GM21390 (cell line): Measurements from ENCODE around the gene RPS10.
"Not testable (repeated sequence)": the region's sequence is repeated elsewhere in the genome, so short reads cannot be mapped to it uniquely, and the experiment has no call there.

ENCODE experiments used
- ATAC-seq: cut with Tn5 transposase; IDR thresholded peaks from one replicate; pipeline ENCODE4 v1.9.1; 2021; ENCODE audit not compliant: unreplicated experiment

Gene RPS10

DNA sequence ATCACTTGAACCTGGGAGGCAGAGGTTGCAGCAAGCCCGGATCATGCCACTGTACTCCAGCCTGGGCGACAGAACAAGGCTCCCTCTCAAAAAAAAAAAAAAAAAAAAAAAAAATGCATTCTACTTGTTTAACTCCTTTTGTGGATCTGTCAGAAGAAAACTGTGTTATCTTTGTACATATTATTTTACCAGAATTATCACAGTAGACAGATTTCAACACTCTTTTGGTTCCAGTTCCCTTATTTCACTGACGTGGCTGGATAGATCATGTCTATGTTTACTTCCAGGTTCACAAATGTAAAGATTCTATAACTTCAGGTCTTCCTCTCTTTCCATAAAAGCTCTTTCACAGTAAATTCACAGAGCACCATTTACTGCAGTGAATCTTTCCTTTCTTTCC, 51.8 kb downstream of the RPS10 start:
- ATAC-seq = no peak

DNA sequence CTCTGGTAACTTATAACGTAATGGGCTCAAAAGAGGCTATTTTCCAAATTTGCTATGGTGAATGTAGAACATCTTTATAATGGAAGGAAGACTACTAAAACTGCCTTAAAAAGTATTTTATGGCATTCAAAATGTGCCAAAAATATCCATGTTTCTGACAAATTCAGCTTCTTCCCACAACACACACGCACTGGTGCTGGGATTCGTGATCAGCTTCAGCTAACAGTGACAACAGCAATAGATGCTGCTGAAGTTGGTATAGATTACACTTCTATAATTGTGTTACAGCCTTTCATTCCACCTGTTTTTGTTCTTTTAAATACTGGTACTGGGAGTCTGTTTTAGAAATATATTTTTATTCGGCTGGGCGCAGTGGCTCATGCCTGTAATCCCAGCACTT, 52.4 kb downstream of the RPS10 start:
- ATAC-seq = no peak

DNA sequence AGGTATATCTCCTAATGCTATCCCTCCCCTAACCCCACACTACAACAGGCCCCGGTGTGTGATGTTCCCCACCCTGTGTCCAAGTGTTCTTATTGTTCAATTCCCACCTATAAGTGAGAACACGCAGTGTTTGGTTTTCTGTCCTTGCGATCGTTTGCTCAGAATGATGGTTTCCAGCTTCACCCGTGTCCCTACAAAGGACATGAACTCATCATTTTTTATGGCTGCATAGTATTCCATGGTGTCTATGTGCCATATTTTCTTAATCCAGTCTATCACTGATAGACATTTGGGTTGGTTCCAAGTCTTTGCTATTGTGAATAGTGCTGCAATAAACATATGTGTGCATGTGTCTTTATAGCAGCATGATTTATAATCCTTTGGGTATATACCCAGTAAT, 54.0 kb downstream of the RPS10 start:
- not testable (repeated sequence) for ATAC-seq

DNA sequence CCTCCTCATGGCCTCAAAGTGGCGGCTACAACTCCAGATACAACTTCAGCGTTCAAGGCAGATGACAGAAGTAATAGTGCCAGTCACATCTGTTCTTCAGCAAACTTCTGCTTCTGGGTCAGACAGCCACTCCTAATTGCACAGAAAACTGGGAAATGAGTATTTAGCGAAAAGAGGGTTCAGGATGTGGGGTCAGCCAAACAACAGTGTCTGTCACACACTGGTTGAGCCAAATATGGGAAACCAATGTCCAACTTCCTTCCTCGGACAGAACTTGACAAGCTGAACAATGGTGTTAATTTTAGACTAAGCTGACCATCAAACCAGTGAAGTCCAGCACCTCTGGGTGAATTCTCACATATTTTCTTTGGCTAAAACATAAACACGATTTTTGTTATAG, 55.5 kb downstream of the RPS10 start:
- no peak for ATAC-seq

DNA sequence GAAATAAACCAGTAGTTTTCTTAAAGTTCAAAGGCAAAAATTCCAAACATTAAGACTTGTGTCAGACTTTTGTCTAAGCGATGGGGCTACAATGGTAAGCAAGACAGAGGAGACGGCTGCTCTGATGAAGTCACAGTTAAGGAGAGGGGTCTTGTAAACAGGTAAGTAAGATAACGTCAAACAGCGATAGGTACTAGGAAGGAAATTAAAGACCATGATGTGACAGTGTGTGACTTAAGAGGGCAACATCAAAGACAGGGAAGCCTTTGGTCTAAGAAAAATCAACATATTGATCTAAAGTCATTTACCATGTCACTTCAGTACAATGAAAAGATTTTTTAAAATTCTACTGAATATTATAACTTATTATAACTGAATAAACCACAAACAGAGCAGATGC, 56.5 kb downstream of the RPS10 start:
- no peak for ATAC-seq
